GM18499 (cell line): ENCODE measurements around the gene SOCS6.
A peak's percentile ranks its signal among the peaks of the same experiment; 100 is the strongest.

Source experiments
- ATAC-seq: cut with Tn5 transposase; IDR thresholded peaks from one replicate; pipeline ENCODE4 v1.9.1; 2021; ENCODE audit warnings: moderate number of reproducible peaks; ENCODE audit not compliant: insufficient read depth, unreplicated experiment

SOCS6 gene

GRCh38 chr18:70288171-70288850 is 534 bp upstream of the SOCS6 start:
- ATAC-seq, result peak; percentile 11

DNA sequence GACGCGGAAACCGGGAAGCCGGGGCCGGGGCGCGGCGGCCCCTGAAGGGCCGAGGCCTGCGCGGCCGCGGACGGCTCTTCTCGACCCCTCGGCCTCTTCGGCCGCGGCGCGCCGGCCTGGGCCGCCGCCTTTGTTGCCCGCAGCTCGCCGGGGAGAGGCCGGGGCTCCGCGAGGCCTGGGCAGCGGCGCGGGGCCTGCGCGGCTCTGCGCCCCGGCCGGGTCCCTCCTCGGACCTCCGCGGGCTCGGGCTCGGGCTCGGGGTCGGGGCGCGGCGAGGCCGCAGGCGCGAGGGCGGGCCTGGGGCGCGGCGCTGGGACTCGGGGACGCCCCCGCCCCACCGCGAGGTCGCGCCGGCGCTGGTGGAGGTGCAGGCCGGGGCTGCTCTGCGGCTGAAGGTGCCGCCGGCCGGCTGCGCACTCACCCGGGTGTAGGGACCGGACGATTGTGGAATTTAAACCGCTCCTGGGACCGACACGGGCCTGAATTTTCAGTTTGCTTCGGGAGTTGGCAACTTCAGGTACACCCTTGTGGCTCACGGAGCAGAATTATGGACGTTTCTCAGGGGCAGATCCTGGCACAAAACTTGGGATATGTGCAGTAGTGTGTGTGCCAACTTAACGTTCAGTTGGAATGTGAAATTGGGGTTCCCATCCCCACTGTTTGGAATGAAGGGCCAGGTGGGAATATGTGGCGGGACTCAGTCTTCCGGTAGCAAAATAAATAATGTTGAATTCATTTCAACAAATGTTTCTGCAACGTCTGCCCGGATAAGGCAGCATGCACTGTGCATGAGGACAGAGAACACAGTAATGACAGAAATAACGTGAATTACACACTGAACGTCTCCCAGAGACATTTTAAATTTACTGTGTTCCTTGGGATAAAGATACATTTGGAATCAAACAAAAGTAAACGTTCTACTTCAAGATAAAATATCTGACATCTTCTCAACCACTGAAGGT is 787 bp downstream of the SOCS6 start:
- peak; percentile 26 for ATAC-seq

DNA sequence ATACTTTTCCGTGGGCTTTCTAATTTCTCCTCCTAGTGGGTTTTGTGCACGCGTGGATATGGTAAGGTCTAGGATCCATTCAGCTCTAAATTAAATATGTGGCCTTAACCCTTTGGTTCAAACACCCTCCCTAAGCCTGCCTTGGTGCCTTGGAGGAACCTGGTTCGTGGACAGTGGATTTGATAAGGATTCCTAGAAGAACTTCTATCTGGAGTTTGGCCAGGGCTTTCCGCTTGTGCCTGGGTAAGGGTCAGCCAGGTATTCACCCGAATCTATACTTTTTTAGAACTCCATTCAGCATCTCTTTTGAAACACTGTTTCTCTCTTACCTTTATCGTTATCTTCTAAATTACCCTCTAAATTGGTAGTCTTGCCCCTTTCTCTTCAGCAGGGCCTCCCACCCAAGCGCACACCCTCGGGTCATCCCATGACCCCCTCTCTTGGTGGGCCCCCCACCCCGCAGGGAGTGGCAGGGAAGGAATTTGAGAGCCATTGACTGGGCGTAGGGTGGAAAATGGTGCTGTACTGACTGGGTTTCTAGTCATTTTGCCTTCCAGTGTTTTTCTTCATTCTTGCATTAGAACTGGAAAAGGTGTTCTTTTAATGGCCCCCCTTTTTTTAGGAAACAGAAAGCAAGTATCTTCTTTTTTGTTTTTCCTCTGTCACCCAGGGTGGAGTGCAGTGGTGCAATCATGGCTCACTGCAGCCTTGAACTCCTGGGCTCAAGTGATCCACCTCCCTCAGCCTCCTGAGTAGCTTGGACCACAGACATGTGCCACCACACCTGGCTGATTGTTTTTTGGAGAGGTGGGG is 1.8 kb downstream of the SOCS6 start:
- no peak for ATAC-seq

GRCh38 chr18:70291295-70291574 is 2.4 kb downstream of the SOCS6 start:
- no peak for ATAC-seq

DNA sequence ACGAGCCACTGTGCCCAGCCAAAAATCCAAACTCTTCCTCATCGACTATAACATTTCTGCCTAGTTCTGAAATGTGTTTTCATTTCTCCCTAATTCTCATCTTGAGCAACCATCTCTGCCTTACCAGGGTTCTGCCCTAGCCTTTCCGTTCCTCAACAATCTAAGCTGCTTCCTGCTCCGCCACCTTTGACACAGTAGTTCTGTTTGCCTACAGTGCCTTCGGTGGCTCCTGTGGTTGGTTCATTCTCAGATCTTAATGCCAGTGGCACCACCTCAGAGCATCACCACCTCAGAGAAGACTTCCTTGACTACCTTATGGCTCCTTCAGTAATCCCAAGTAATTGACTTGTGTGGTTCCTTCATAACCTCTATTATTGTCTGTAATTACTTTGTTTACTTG is 3.8 kb downstream of the SOCS6 start:
- no peak for ATAC-seq

DNA sequence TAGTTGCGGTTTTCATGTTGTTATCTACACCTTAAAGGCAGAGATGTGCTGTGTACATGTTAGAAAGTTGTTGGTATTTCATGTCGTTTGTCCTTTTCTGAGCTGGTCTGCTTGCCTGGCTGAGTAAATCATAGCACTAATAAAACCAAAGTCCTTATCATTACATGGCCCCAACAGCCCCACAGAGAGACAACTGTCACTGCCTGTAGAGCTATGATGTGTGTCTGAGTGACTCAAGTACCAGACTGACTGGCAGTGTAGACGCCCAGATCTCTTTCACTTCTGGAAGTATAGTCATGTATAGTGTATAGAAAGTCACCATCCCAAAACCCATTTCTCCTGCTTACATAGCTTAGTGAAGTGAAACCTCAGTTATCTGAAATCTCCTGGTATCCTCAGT is 4.3 kb downstream of the SOCS6 start:
- ATAC-seq, result no peak

GRCh38 chr18:70294471-70295191 is 5.8 kb downstream of the SOCS6 start:
- no peak for ATAC-seq

DNA sequence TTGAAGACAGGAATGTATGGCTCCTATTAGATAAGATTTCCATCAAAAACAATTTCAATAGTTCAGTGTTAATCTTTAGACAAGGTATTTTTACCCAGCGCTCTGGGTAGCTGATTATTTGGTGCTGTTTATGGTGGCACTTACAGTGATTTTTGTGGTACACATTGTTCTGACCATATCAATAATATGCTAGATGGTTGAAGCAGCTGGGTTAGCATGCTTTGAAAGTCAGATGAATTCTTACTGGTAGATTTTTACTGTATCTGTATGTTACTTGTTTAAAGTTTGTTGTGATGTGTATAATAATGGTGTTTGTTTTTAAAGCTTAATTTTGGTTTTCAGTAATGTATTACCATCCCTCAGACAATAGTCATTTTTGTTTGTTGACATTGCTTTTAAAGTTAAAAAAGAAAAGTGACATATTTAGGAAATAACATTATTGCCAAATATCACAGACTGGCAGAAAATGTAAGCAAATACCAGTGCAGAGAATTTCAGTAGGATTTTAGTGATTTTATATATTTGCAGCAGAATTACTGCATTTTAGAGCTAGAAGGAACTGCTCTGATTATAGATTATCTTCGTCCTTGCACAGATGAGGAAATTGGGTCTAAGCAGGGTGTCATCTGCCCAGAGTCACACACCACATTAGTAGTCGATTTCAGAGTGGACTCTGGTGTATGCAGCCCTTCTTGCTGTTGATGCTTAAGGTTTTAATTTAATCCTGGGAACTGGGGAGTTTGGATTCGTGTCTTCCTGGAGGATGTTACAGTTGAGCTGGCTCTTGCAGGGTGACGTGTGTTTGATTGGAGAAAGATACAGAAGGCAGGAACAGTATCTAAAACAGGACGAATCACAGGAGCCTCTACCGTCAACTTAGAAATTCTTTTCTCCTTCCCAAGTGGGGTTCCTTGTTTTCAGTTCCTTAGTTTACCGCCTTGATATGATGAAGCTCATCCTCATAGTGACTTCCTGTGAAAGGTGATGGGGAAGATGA is 6.6 kb downstream of the SOCS6 start:
- ATAC-seq, result no peak

- no peak for ATAC-seq
Measured at GRCh38 chr18:70296289-70296688, 7.4 kb downstream of the SOCS6 start.

DNA sequence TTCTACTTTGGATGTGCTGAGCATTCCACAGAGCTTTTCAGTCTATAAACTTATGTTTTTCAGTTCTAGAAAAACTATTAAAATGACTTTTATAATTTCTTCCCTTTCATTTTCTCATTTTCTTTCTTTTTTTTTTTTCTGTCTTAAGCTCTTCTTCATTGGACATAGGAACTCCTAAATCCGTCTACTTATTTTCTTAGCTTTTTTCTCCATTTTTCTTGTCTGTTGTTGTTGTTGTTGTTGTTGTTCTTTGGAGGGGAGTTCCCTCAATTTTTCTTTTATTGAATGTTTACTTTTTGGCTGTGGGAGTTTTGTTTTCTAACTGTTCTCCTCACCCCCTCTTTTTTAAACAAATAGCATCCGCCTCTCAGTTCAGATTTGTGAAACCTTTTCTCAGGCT is 7.9 kb downstream of the SOCS6 start:
- ATAC-seq, result no peak

GRCh38 chr18:70299393-70299792 is 10.5 kb downstream of the SOCS6 start:
- no peak for ATAC-seq

DNA sequence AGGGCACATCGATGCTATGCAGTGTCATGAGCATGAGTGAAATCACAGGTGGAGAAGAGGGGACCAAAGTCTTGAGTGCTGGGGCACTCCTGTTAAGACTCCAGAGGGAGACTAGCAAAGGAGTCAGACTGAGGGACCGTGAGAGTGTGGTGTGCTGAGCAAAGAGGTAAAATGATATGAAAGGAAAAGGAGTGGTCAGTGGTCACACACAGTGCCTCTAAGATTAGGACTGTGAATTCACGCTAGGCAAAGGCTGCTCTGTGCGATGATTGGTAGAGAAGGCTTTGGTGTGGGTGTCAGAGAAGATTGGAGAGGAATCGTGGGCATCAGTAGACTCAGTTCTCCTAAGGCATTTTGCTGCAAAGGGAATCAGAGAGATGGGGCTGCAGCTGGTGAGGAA is 12.8 kb downstream of the SOCS6 start:
- ATAC-seq, result no peak

DNA sequence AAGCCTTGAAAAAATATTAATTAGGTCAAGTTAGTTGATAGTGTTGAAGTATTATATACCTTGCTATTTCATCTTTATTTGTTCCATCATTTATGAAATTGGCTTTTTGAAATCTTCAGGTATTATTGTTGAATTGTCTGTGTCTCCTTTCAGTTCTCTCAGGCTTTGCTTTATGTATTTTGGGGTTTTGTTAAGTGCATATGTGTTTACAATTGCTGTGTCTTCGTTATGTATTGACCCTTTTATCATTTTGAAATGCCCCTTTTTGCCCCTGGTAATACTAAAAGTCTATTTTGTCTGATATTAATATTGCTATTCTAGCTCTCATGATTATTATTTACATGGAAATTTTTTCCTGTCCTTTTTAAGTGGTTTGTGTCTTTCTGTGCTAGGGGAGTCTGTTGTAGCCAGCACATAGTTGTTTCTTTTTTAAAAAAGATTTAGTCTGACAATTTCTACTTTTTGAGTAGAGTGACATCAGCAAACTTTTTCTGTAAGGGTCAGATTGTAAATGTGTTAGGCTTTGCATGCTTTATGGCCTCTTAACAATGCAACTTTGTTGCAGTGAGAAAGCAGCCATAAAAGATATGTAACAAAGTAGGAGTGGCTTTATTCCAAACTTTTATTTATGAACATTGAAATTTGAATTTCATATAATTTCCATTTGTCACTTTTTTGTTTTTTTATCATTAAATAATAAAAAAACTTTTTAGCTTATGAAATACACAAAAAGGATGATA is 19.9 kb downstream of the SOCS6 start:
- no peak for ATAC-seq

DNA sequence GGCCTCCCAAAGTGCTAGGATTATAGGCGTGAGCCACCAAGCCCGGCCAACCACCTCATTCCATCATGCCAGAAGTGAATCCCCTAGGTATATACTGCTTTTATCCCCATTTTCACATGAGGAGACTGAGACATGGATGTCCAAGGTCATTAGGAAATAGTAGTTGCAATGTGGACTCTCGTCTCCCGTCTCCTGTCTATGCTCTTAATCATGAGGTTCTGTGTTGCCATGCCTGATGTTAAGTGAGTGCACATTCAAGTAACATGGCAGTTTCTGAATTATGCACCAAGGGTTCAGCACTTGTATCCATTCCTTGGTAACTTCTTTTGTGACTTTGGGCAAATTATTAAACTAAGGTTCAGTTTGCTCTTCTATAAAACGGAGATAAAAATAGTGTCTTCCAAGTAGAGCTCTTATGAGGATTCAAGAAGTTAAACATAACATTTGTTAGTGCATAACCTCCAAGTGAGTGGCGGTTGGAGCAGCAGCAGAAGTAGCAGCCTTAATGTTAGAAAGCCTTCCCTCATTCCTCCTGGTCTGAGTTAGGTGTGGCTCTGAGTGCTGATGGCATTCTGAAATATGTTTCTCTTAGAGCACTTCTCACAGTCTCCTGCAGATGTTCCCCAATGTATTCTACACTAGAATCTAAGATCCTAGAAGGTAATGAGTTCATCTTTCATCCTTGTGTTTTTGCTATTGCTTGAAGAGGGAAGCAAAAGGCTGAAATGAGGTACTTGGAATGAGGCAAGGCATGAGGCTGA is 21.9 kb downstream of the SOCS6 start:
- no peak for ATAC-seq

GRCh38 chr18:70311726-70312125 is 22.9 kb downstream of the SOCS6 start:
- no peak for ATAC-seq

- ATAC-seq, result no peak
Measured at GRCh38 chr18:70313640-70314039, 24.8 kb downstream of the SOCS6 start.

GRCh38 chr18:70314151-70314782 is 25.4 kb downstream of the SOCS6 start:
- ATAC-seq, result no peak
